WTC11 (cell line): ENCODE measurements around the gene DNAH9. TPM values are rescaled to one million over a fixed set of nuclear protein-coding genes. Genes with fewer than 3 reads are reported as not detected.

Experiments
- ATAC-seq: fragments of 200-7000 bp; cut with Tn5 transposase; 2 replicates; pipeline ENCODE4 v1.10.0; 2021; ENCODE audit warnings: mild to moderate bottlenecking, moderate library complexity
- CTCF ChIA-PET: fragments of 300-600 bp; sonication (Branson Sonifier 250); formaldehyde crosslinking; loops from one replicate; lab custom pipeline; 2021; ENCODE audit warnings: antibody characterized with exemption; lab: Charles Lee
- POLR2A ChIA-PET: fragments of 350-600 bp; sonication (Branson Sonifier 250); formaldehyde crosslinking; loops from one replicate; lab custom pipeline; 2021; ENCODE audit warnings: antibody characterized with exemption; lab: Charles Lee
- DNase-seq: peaks from one replicate; pipeline ENCODE4 v3.0.0; 2021; ENCODE audit warnings: low spot score
- H3K27ac Mint-ChIP-seq: 2 replicates; pipeline ENCODE4 v1.8.0; 2021; ENCODE audit warnings: mixed read lengths
- H3K27me3 Mint-ChIP-seq: 2 replicates; pipeline ENCODE4 v1.8.0; 2021; ENCODE audit warnings: low read depth, mild to moderate bottlenecking, moderate library complexity, mixed read lengths
- H3K36me3 Mint-ChIP-seq: 2 replicates; pipeline ENCODE4 v1.8.0; 2021; ENCODE audit warnings: mixed read lengths
- H3K4me1 Mint-ChIP-seq: 2 replicates; pipeline ENCODE4 v1.8.0; 2022; ENCODE audit warnings: mixed read lengths
- H3K4me3 Mint-ChIP-seq: 2 replicates; pipeline ENCODE4 v1.8.0; 2021; ENCODE audit warnings: mild to moderate bottlenecking, moderate library complexity, mixed read lengths
- H3K9me3 Mint-ChIP-seq: 2 replicates; pipeline ENCODE4 v1.8.0; 2021; ENCODE audit warnings: mixed read lengths
- AR ChIP-seq: fragments of 250-450 bp; sonication (Bioruptor Pico); IDR thresholded peaks from 2 replicates; pipeline ENCODE4 v1.9.0; 2021; ENCODE audit warnings: mild to moderate bottlenecking
- ATF2 ChIP-seq: sonication (generic); formaldehyde crosslinking; IDR thresholded peaks from 2 replicates; pipeline ENCODE4 v1.8.1; 2022; ENCODE audit warnings: low read depth, missing genetic modification reagents, borderline replicate concordance
- ATF3 ChIP-seq: sonication (generic); formaldehyde crosslinking; conservative IDR thresholded peaks from 2 replicates; pipeline ENCODE4 v1.8.1; 2022; ENCODE audit warnings: mild to moderate bottlenecking, missing genetic modification reagents
- E2F4 ChIP-seq: sonication (generic); formaldehyde crosslinking; IDR thresholded peaks from 2 replicates; pipeline ENCODE4 v1.8.1; 2022; ENCODE audit warnings: low read depth, mild to moderate bottlenecking, moderate library complexity, missing genetic modification reagents, borderline replicate concordance
- ERG ChIP-seq: fragments of 250-450 bp; sonication (Bioruptor Pico); IDR thresholded peaks from 2 replicates; pipeline ENCODE4 v1.8.0; 2021; ENCODE audit warnings: mild to moderate bottlenecking
- ESRRA ChIP-seq: sonication (generic); formaldehyde crosslinking; IDR thresholded peaks from 2 replicates; pipeline ENCODE4 v1.8.1; 2022; ENCODE audit warnings: mild to moderate bottlenecking, missing genetic modification reagents, borderline replicate concordance
- ETV6 ChIP-seq: sonication (generic); formaldehyde crosslinking; IDR thresholded peaks from 2 replicates; pipeline ENCODE4 v1.8.1; 2022; ENCODE audit warnings: mild to moderate bottlenecking, missing genetic modification reagents
- GABPB1 ChIP-seq: sonication (generic); formaldehyde crosslinking; IDR thresholded peaks from 2 replicates; pipeline ENCODE4 v1.8.1; 2023; ENCODE audit warnings: mild to moderate bottlenecking, missing genetic modification reagents
- IRF1 ChIP-seq: sonication (generic); formaldehyde crosslinking; IDR thresholded peaks from 2 replicates; pipeline ENCODE4 v1.8.0; 2023; ENCODE audit warnings: missing genetic modification reagents
- NFATC4 ChIP-seq: fragments of 250-450 bp; sonication (Bioruptor Pico); IDR thresholded peaks from 2 replicates; pipeline ENCODE4 v1.9.0; 2021; ENCODE audit warnings: mild to moderate bottlenecking
- NFE2L1 ChIP-seq: sonication (generic); formaldehyde crosslinking; IDR thresholded peaks from 2 replicates; pipeline ENCODE4 v1.8.1; 2023; ENCODE audit warnings: missing genetic modification reagents
- NR2C2 ChIP-seq: sonication (generic); formaldehyde crosslinking; IDR thresholded peaks from 2 replicates; pipeline ENCODE4 v1.8.0; 2022; ENCODE audit warnings: mild to moderate bottlenecking, missing genetic modification reagents
- TEAD1 ChIP-seq: sonication (generic); formaldehyde crosslinking; IDR thresholded peaks from 2 replicates; pipeline ENCODE4 v1.8.0; 2022; ENCODE audit warnings: mild to moderate bottlenecking, missing genetic modification reagents
- USF2 ChIP-seq: sonication (generic); formaldehyde crosslinking; IDR thresholded peaks from 2 replicates; pipeline ENCODE4 v1.8.1; 2023; ENCODE audit warnings: mild to moderate bottlenecking, missing genetic modification reagents, moderate library complexity
- ZBTB21 ChIP-seq: sonication (generic); formaldehyde crosslinking; IDR thresholded peaks from 2 replicates; pipeline ENCODE4 v1.8.1; 2023; ENCODE audit warnings: mild to moderate bottlenecking, missing genetic modification reagents, borderline replicate concordance
- ZNF219 ChIP-seq: sonication (generic); formaldehyde crosslinking; IDR thresholded peaks from 2 replicates; pipeline ENCODE4 v1.8.0; 2023; ENCODE audit warnings: missing genetic modification reagents, mild to moderate bottlenecking, borderline replicate concordance
- ZNF263 ChIP-seq: sonication (generic); formaldehyde crosslinking; IDR thresholded peaks from 2 replicates; pipeline ENCODE4 v1.8.1; 2022; ENCODE audit warnings: low read depth, mild to moderate bottlenecking, moderate library complexity, missing genetic modification reagents
- ZNF416 ChIP-seq: fragments of 250-450 bp; sonication (Bioruptor Pico); IDR thresholded peaks from 2 replicates; pipeline ENCODE4 v1.9.0; 2021; ENCODE audit warnings: mild to moderate bottlenecking, inconsistent platforms
- total RNA-seq: library from RNA; stranded (reverse); gene quantifications from 3 replicates; pipeline ENCODE4 v1.2.3, GENCODE V29; 2021

Gene DNAH9
- total RNA-seq, 1 experiment from 2014 or later: 0.31 TPM

- TF ChIP-seq AR (CRISPR knock-in tag) (no peak), NFATC4 (CRISPR knock-in tag) (no peak), USF2 (CRISPR knock-in tag) (no peak), ERG (CRISPR knock-in tag) (no peak)
These were observed 149.2 kb downstream of the DNAH9 start (continued) for GRCh38 chr17:11747441-11747840.

- DNase-seq: no peak
- TF ChIP-seq ETV6 (CRISPR knock-in tag) (no peak), ZNF219 (CRISPR knock-in tag) (no peak), ZBTB21 (no peak), GABPB1 (CRISPR knock-in tag) (no peak), NR2C2 (CRISPR knock-in tag) (no peak), NFATC4 (CRISPR knock-in tag) (no peak), ZNF263 (CRISPR knock-in tag) (no peak), TEAD1 (CRISPR knock-in tag) (no peak), IRF1 (CRISPR knock-in tag) (no peak)
- ChIA-PET POLR2A (no interaction called here), CTCF (no interaction called here)
- H3K27me3 Mint-ChIP-seq: peaks cover 10% of the 10 kb centered on the region
- no peaks in the 10 kb centered on the region for H3K4me1 Mint-ChIP-seq
- ATAC-seq: no peak
- H3K27ac Mint-ChIP-seq: no peak overlapping the region
- peaks cover 43% of the 10 kb centered on the region for H3K9me3 Mint-ChIP-seq
- peaks cover 21% of the 10 kb centered on the region for H3K36me3 Mint-ChIP-seq
- no peak overlapping the region for H3K4me3 Mint-ChIP-seq
These were observed 159.5 kb downstream of the DNAH9 start for GRCh38 chr17:11757815-11758214.

- Mint-ChIP-seq H3K4me3 (no peak overlapping the region), H3K36me3 (peaks cover 16% of the 10 kb centered on the region), H3K27me3 (no peaks in the 10 kb centered on the region; the same call in 1 of the 2 replicates), H3K9me3 (peaks cover 42% of the 10 kb centered on the region), H3K27ac (no peak overlapping the region), H3K4me1 (peaks cover 8% of the 10 kb centered on the region)
- CTCF ChIA-PET: no interaction called here
- POLR2A ChIA-PET: no interaction called here
- no peak for DNase-seq
- no peak for TF ChIP-seq ZNF416 (CRISPR knock-in tag)
- TF ChIP-seq NFE2L1: no peak
- TF ChIP-seq ATF3 (CRISPR knock-in tag): no peak
- TF ChIP-seq ATF2 (CRISPR knock-in tag): no peak
- no peak for TF ChIP-seq E2F4 (CRISPR knock-in tag)
- no peak for TF ChIP-seq ESRRA (CRISPR knock-in tag)
- no peak for ATAC-seq
These were observed 169.8 kb downstream of the DNAH9 start for GRCh38 chr17:11768106-11768505.
